Suppressor macrophage treated with lipopolysaccharide for 1 hour (primary cell): ENCODE measurements around the gene HUNK.

Source experiments
- DNase-seq, 3 donors: peaks; one replicate each; pipeline ENCODE4 v3.0.0-alpha.2; 2020 to 2022

Gene HUNK

GRCh38 chr21:31897311-31897710, 24.5 kb downstream of the HUNK start:
- DNase-seq: no peak

GRCh38 chr21:31898933-31899630, 26.3 kb downstream of the HUNK start:
- DNase-seq: no peak

GRCh38 chr21:31900121-31900895, 27.5 kb downstream of the HUNK start:
- no peak for DNase-seq

- DNase-seq: no peak
Observed at GRCh38 chr21:31901315-31901714, 28.5 kb downstream of the HUNK start.

GRCh38 chr21:31902438-31902837, 29.6 kb downstream of the HUNK start:
- DNase-seq: no peak

GRCh38 chr21:31903896-31904295, 31.1 kb downstream of the HUNK start:
- no peak for DNase-seq

- no peak for DNase-seq
Observed at GRCh38 chr21:31905503-31906451, 33.0 kb downstream of the HUNK start.

GRCh38 chr21:31908106-31909031, 35.5 kb downstream of the HUNK start:
- no peak for DNase-seq

GRCh38 chr21:31909153-31910073, 36.6 kb downstream of the HUNK start:
- no peak for DNase-seq

GRCh38 chr21:31910074-31910470, 37.3 kb downstream of the HUNK start:
- no peak for DNase-seq

GRCh38 chr21:31911138-31911907, 38.5 kb downstream of the HUNK start:
- DNase-seq: no peak

GRCh38 chr21:31912501-31912900, 39.7 kb downstream of the HUNK start:
- no peak for DNase-seq

GRCh38 chr21:31913182-31913608, 40.4 kb downstream of the HUNK start:
- no peak for DNase-seq

- DNase-seq: no peak
Observed at GRCh38 chr21:31914472-31914871, 41.7 kb downstream of the HUNK start.

GRCh38 chr21:31915566-31915965, 42.7 kb downstream of the HUNK start:
- DNase-seq: no peak

- DNase-seq: no peak
Observed at GRCh38 chr21:31917108-31917507, 44.3 kb downstream of the HUNK start.

- DNase-seq: no peak
Observed at GRCh38 chr21:31918250-31918775, 45.5 kb downstream of the HUNK start.

GRCh38 chr21:31920275-31920674, 47.5 kb downstream of the HUNK start:
- no peak for DNase-seq

GRCh38 chr21:31921079-31921478, 48.3 kb downstream of the HUNK start:
- no peak for DNase-seq

- DNase-seq: no peak
Observed at GRCh38 chr21:31922881-31923280, 50.1 kb downstream of the HUNK start.
